ENCODE data around the gene FAM241B. TPM values are rescaled to one million over a fixed set of nuclear protein-coding genes. Genes with fewer than 3 reads are reported as not detected.

FAM241B gene
- total RNA-seq, 2 experiments from 2014 or later: 14.1 to 17.5 TPM

DNA sequence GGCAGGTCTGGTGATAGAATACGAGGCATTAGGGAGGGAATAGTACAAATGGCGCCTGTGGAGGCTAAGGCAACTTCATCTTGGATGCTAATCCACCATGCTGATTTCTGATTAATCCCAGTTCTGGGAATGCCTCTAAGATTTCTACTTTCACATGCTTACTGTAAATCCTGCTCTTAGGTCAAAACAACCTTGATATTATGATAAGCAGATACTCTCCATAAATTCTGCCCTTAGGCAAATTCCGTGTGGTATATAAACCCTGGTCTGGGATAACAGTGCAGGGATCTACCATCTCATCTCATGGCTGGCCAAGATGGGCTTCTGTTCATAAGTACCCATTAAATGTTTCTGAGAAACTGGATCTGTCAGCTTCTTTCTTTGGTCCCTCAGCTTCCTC is 45.4 kb upstream of the FAM241B start:
- TF ChIP-seq CTCF (IDR thresholded peaks at IDR 0.05): no peak
- Mint-ChIP-seq H3K36me3 (ENCODE audit: low read depth) (no peaks in the 10 kb centered on the region), H3K9me3 (no peaks in the 10 kb centered on the region), H3K27ac (no peak overlapping the region), H3K27me3 (peaks cover 20% of the 10 kb centered on the region), H3K4me1 (ENCODE audit: low read depth) (peaks cover 11% of the 10 kb centered on the region), H3K4me3 (no peak overlapping the region)
- ATAC-seq (ENCODE audit: poor library complexity): no peak
- Histone ChIP-seq H3K4me1 (ENCODE audit: insufficient read depth, low read length) (peaks cover 11% of the 10 kb centered on the region), H3K4me3 (ENCODE audit: low read length) (no peak overlapping the region), H3K27me3 (ENCODE audit: control insufficient read depth in 1 of 2, insufficient read depth in 2 of 2, low read length in 2 of 2) (peaks cover 10% of the 10 kb centered on the region in 2 experiments), H3K9me3 (ENCODE audit: control insufficient read depth in 1 of 2, insufficient read depth in 1 of 2, low read length in 2 of 2) (no peaks in the 10 kb centered on the region), H3K27ac (ENCODE audit: low read depth in 1 of 2, low read length in 2 of 2) (no peak overlapping the region), H3K36me3 (ENCODE audit: insufficient read depth, low read length) (no peaks in the 10 kb centered on the region)
- no peak for DNase-seq
- POLR2A ChIA-PET: no interaction called here
- CTCF ChIA-PET: no interaction called here
- intact Hi-C loops (cut with DNase I, micrococcal nuclease): no loop called here

DNA sequence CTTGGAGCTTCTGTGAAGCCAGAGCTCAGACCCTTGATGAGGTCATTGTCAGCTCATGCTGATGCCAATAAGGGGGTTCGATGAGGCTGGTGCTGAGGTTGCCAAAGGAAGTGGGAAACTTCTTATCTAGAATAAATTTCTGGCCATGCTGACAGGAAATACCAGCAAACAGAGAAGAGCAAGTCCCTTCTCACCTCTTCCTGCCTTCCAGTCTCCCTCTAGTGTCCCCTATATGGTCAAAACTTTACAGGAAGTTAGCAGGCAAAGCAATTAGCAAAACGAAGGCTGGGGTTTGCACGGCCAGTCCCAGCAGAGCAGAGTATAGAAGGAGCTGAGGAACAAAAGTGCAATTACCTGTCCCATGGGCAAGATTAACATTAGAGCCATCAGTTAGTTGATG is 41.7 kb upstream of the FAM241B start:
- ATAC-seq (ENCODE audit: poor library complexity): no peak
- CTCF ChIA-PET: no interaction called here
- H3K27ac Mint-ChIP-seq: no peak overlapping the region

GRCh38 chr10:69600761-69601330 is 29.2 kb upstream of the FAM241B start:
- H3K4me3 Mint-ChIP-seq: no peak overlapping the region
- no peaks in the 10 kb centered on the region for H3K4me1 Mint-ChIP-seq (ENCODE audit: low read depth)
- ATAC-seq (ENCODE audit: poor library complexity) (no peak), DNase-seq (no peak)
- POLR2A ChIA-PET: no interaction called here
- Histone ChIP-seq H3K9me3 (ENCODE audit: control insufficient read depth in 1 of 2, insufficient read depth in 1 of 2, low read length in 2 of 2) (no peaks in the 10 kb centered on the region), H3K36me3 (ENCODE audit: insufficient read depth, low read length) (no peaks in the 10 kb centered on the region), H3K27ac (ENCODE audit: low read depth in 1 of 2, low read length in 2 of 2) (no peak overlapping the region), H3K4me3 (ENCODE audit: low read length) (no peak overlapping the region), H3K4me1 (ENCODE audit: insufficient read depth, low read length) (no peaks in the 10 kb centered on the region), H3K27me3 (ENCODE audit: control insufficient read depth in 1 of 2, insufficient read depth in 2 of 2, low read length in 2 of 2) (peaks cover 16 to 21% of the 10 kb centered on the region in 2 experiments)
- no peak overlapping the region for H3K27ac Mint-ChIP-seq
- CTCF ChIA-PET: interaction anchor here (1.0 kb wide), 1 partner anchor 12 kb away, joined by 3 read pairs; no protein-coding TSS in a partner anchor
- H3K9me3 Mint-ChIP-seq: no peaks in the 10 kb centered on the region
- intact Hi-C loops (cut with DNase I, micrococcal nuclease): no loop called here
- H3K27me3 Mint-ChIP-seq: peaks cover 64% of the 10 kb centered on the region
- TF ChIP-seq CTCF (IDR thresholded peaks at IDR 0.05): no peak
- H3K36me3 Mint-ChIP-seq (ENCODE audit: low read depth): no peaks in the 10 kb centered on the region

More for the DNA sequence above, 41.7 kb upstream of the FAM241B start:
- intact Hi-C loops (cut with DNase I, micrococcal nuclease): no loop called here
- H3K9me3 Mint-ChIP-seq: no peaks in the 10 kb centered on the region
- peaks cover 11% of the 10 kb centered on the region for H3K4me1 ChIP-seq (ENCODE audit: insufficient read depth, low read length)
- DNase-seq: peak in 1 of 14 experiments; percentile 24
- H3K4me3 Mint-ChIP-seq: no peak overlapping the region
- no peaks in the 10 kb centered on the region for H3K9me3 ChIP-seq (ENCODE audit: control insufficient read depth in 1 of 2, insufficient read depth in 1 of 2, low read length in 2 of 2)
- no peak overlapping the region for H3K4me3 ChIP-seq (ENCODE audit: low read length)
- TF ChIP-seq CTCF (IDR thresholded peaks at IDR 0.05): no peak
- no peaks in the 10 kb centered on the region for H3K27me3 Mint-ChIP-seq
- H3K27ac ChIP-seq (ENCODE audit: low read depth in 1 of 2, low read length in 2 of 2): no peak overlapping the region
- H3K4me1 Mint-ChIP-seq (ENCODE audit: low read depth): peaks cover 11% of the 10 kb centered on the region
- POLR2A ChIA-PET: no interaction called here
- no peaks in the 10 kb centered on the region for H3K27me3 ChIP-seq (ENCODE audit: control insufficient read depth in 1 of 2, insufficient read depth in 2 of 2, low read length in 2 of 2)
- no peaks in the 10 kb centered on the region for H3K36me3 Mint-ChIP-seq (ENCODE audit: low read depth)
- H3K36me3 ChIP-seq (ENCODE audit: insufficient read depth, low read length): no peaks in the 10 kb centered on the region
